RWPE1 (cell line): ENCODE data around the gene SRSF7.
"Not testable (repeated sequence)": the region's sequence is repeated elsewhere in the genome, so short reads cannot be mapped to it uniquely, and the experiment has no call there.

Source experiments
- CTCF ChIA-PET: fragments of 350-600 bp; sonication (Branson Sonifier 250); formaldehyde crosslinking; extraction: SDS; loops from one replicate; lab custom pipeline; 2021; lab: Yijun Ruan, JAX
- POLR2A ChIA-PET: fragments of 400-600 bp; formaldehyde crosslinking; extraction: SDS; loops from one replicate; lab custom pipeline; 2020; ENCODE audit warnings: antibody characterized with exemption; ENCODE audit not compliant: low non-redundant PET; lab: Yijun Ruan, JAX
- DNase-seq: peaks from one replicate; pipeline ENCODE4 v3.0.0; 2012; ENCODE audit warnings: low spot score
- H3K27ac ChIP-seq: fragments of 450-650 bp; 2 replicates; pipeline ENCODE4 v1.5.1; 2017
- CTCF ChIP-seq: fragments of 450-650 bp; conservative IDR thresholded peaks from 2 replicates; pipeline ENCODE4 v1.5.1; 2017; ENCODE audit warnings: low read depth, mild to moderate bottlenecking

SRSF7 gene

GRCh38 chr2:38750891-38751595 is at the start of gene SRSF7:
TSS of gene SRSF7 (minus strand) at chr2:38751361. CDS start at chr2:38751256, 105 bp downstream.
- POLR2A ChIA-PET: interaction anchor here (0.6 to 1.1 kb wide), 10 partner anchors 8 to 1370 kb away, joined by 3 to 5 read pairs (median 3); partner anchors contain the start of gene HNRNPLL

GRCh38 chr2:38797953-38798352 is 46.8 kb upstream of the SRSF7 start:
- ChIA-PET CTCF (interaction anchor here (0.6 to 0.7 kb wide), 3 partner anchors 47 to 132 kb away, joined by 3 read pairs; partner anchors contain the start of gene GALM), POLR2A (interaction anchor here (1.1 kb wide), 1 partner anchor 47 kb away, joined by 3 read pairs; the partner anchor contains the start of gene SRSF7)
- DNase-seq: no peak
- H3K27ac ChIP-seq: no peak overlapping the region
- TF ChIP-seq CTCF: no peak

More at GRCh38 chr2:38750891-38751595, at the start of gene SRSF7:
- H3K27ac ChIP-seq: peak within 1 kb of the TSS; percentile 95
- no peak for TF ChIP-seq CTCF
- CTCF ChIA-PET: interaction anchor here (0.5 to 0.7 kb wide), 3 partner anchors 31 to 242 kb away, joined by 3 to 8 read pairs (median 3); no protein-coding TSS in a partner anchor
- DNase-seq: peak; percentile 98

GRCh38 chr2:38797250-38797676 is 46.1 kb upstream of the SRSF7 start:
- H3K27ac ChIP-seq: no peak overlapping the region
- DNase-seq: no peak
- CTCF ChIA-PET: no interaction called here
- no peak for TF ChIP-seq CTCF
- POLR2A ChIA-PET: no interaction called here

GRCh38 chr2:38795016-38795415 is 43.9 kb upstream of the SRSF7 start:
- CTCF ChIA-PET, DNase-seq, H3K27ac ChIP-seq, POLR2A ChIA-PET: not testable (repeated sequence)

- ChIA-PET POLR2A (no interaction called here), CTCF (no interaction called here)
- TF ChIP-seq CTCF: no peak
- H3K27ac ChIP-seq: no peak overlapping the region
- no peak for DNase-seq
Observed at GRCh38 chr2:38794235-38794946, 43.2 kb upstream of the SRSF7 start.

- DNase-seq: no peak
- CTCF ChIA-PET: no interaction called here
- POLR2A ChIA-PET: no interaction called here
- H3K27ac ChIP-seq: no peak overlapping the region
- TF ChIP-seq CTCF: no peak
Observed at GRCh38 chr2:38793511-38793910, 42.4 kb upstream of the SRSF7 start.
